ENCODE measurements around the gene HEATR5A.

DNA sequence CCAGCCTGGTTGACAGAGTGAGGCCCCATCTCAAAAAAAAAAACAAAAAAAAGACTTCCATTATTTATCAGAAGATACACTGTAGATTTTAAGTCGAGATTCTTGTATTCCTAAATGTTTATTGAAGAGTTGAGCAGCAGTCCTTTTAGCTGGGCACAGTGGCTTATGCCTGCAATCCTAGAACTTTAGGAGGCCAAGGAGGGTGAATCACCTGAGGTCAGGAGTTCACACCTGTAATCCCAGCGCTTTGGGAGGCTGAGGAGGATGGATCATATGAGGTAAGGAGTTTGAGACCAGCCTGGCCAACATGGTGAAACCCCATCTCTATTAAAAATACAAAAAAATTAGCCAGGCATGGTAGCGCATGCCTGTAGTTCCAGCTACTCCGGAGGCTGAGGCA, 57.6 kb downstream of the HEATR5A start:
- TF ChIP-seq FOSL2 (IDR thresholded peaks at IDR 0.05; ENCODE audit: borderline replicate concordance, low read depth) (no peak), EZH2phosphoT487 (IDR thresholded peaks at IDR 0.05; ENCODE audit: borderline replicate concordance, low read depth) (no peak)
